Mesothelial cell of epicardium (in vitro differentiated cells): Measurements from ENCODE around the gene IFIT1. TPM values are rescaled to one million over a fixed set of nuclear protein-coding genes. Genes with fewer than 3 reads are reported as not detected.

ENCODE experiments used
- DNase-seq, 2 experiments: peaks; one replicate each; pipeline ENCODE4 v3.0.0; 2021; ENCODE audit warnings: low spot score in 2 of 2; ENCODE audit not compliant: unreplicated experiment in 2 of 2
- H3K27ac Mint-ChIP-seq: 2 replicates; pipeline ENCODE4 v1.8.0; 2021; ENCODE audit warnings: mixed read lengths
- H3K27me3 Mint-ChIP-seq: 2 replicates; pipeline ENCODE4 v1.8.0; 2021; ENCODE audit warnings: low read depth, mixed read lengths
- H3K36me3 Mint-ChIP-seq: 2 replicates; pipeline ENCODE4 v1.8.0; 2021; ENCODE audit warnings: mixed read lengths
- H3K4me1 Mint-ChIP-seq: 2 replicates; pipeline ENCODE4 v1.8.0; 2021; ENCODE audit warnings: mixed read lengths
- H3K4me3 Mint-ChIP-seq: 2 replicates; pipeline ENCODE4 v1.8.0; 2021; ENCODE audit warnings: mild to moderate bottlenecking, moderate library complexity, mixed read lengths
- H3K9me3 Mint-ChIP-seq: 2 replicates; pipeline ENCODE4 v1.8.0; 2021; ENCODE audit warnings: mixed read lengths
- CTCF ChIP-seq: fragments of 200-600 bp; sonication (generic); IDR thresholded peaks from one replicate; pipeline ENCODE4 v1.5.0; 2021; ENCODE audit warnings: antibody characterized with exemption; ENCODE audit not compliant: unreplicated experiment
- total RNA-seq: library from RNA; stranded (reverse); gene quantifications from 3 replicates; pipeline ENCODE4 v1.2.1, GENCODE V29; 2021

The IFIT1 gene
- total RNA-seq, 1 donor from 2014 or later, result 44.1 TPM

- Mint-ChIP-seq H3K27ac (peak within 1 kb of the TSS; percentile 100), H3K27me3 (no peaks in the 10 kb centered on the region), H3K4me1 (peaks cover 31% of the 10 kb centered on the region), H3K36me3 (peaks cover 11% of the 10 kb centered on the region), H3K9me3 (no peaks in the 10 kb centered on the region), H3K4me3 (peak within 1 kb of the TSS; percentile 94)
- no peak for TF ChIP-seq CTCF
- DNase-seq, result peak; percentile 71 to 79
Measured at GRCh38 chr10:89414146-89414878, 21.9 kb downstream of the IFIT1 start, which contains the start of gene IFIT5. Gene IFIT5, plus strand, starts transcription at chr10:89414568. Its CDS starts 231 bp downstream, at chr10:89414799.

- TF ChIP-seq CTCF, result no peak
- Mint-ChIP-seq H3K36me3 (peaks cover 11% of the 10 kb centered on the region), H3K27me3 (no peaks in the 10 kb centered on the region), H3K4me3 (peak overlapping the region; percentile 94), H3K27ac (peak overlapping the region; percentile 97), H3K4me1 (peaks cover 35% of the 10 kb centered on the region), H3K9me3 (no peaks in the 10 kb centered on the region)
- peak; percentile 28 to 48 for DNase-seq
Measured at GRCh38 chr10:89414879-89415821, 22.7 kb downstream of the IFIT1 start.

GRCh38 chr10:89416465-89416864, 24.0 kb downstream of the IFIT1 start:
- Mint-ChIP-seq H3K27me3 (no peaks in the 10 kb centered on the region), H3K4me1 (peaks cover 36% of the 10 kb centered on the region), H3K4me3 (peak overlapping the region; percentile 94), H3K9me3 (no peaks in the 10 kb centered on the region), H3K36me3 (peaks cover 15% of the 10 kb centered on the region), H3K27ac (peak overlapping the region; percentile 37)
- no peak for TF ChIP-seq CTCF
- no peak for DNase-seq

- peaks cover under 1% of the 10 kb centered on the region for H3K27me3 Mint-ChIP-seq
- no peak for TF ChIP-seq CTCF
- DNase-seq, result no peak
- H3K9me3 Mint-ChIP-seq, result no peaks in the 10 kb centered on the region
- H3K4me1 Mint-ChIP-seq, result peaks cover 31% of the 10 kb centered on the region
- H3K27ac Mint-ChIP-seq, result no peak overlapping the region
- H3K4me3 Mint-ChIP-seq, result no peak overlapping the region
- H3K36me3 Mint-ChIP-seq, result peaks cover 13% of the 10 kb centered on the region
Measured at GRCh38 chr10:89419548-89419947, 27.1 kb downstream of the IFIT1 start.

GRCh38 chr10:89421018-89421476, 28.6 kb downstream of the IFIT1 start:
- Mint-ChIP-seq H3K27ac (no peak overlapping the region), H3K9me3 (no peaks in the 10 kb centered on the region), H3K4me1 (peaks cover 24% of the 10 kb centered on the region), H3K27me3 (peaks cover 2% of the 10 kb centered on the region), H3K4me3 (no peak overlapping the region), H3K36me3 (peaks cover 13% of the 10 kb centered on the region)
- no peak for TF ChIP-seq CTCF
- DNase-seq, result no peak
